Smooth muscle cell (in vitro differentiated cells): Measurements from ENCODE around the gene FREM1. TPM values are rescaled to one million over a fixed set of nuclear protein-coding genes. Genes with fewer than 3 reads are reported as not detected.

Experiments
- DNase-seq: peaks from one replicate; lab custom pipeline; 2025; ENCODE audit not compliant: unreplicated experiment; lab: John Stamatoyannopoulos, UW
- H2AFZ ChIP-seq: fragments of 200-600 bp; sonication (generic); 2 replicates; pipeline ENCODE4 v1.6.0; 2016; ENCODE audit warnings: antibody characterized with exemption, low read depth, mild to moderate bottlenecking
- H3F3A ChIP-seq: fragments of 200-600 bp; sonication (generic); 2 replicates; pipeline ENCODE4 v1.6.0; 2017; ENCODE audit warnings: antibody characterized with exemption, low read depth
- H3K27ac ChIP-seq: fragments of 200-600 bp; sonication (generic); 2 replicates; pipeline ENCODE4 v1.5.1; 2016; ENCODE audit warnings: low read depth, mild to moderate bottlenecking
- H3K27me3 ChIP-seq: fragments of 200-600 bp; sonication (generic); 2 replicates; pipeline ENCODE4 v1.6.1; 2016; ENCODE audit warnings: low read depth, mild to moderate bottlenecking
- H3K36me3 ChIP-seq: fragments of 200-600 bp; sonication (generic); 2 replicates; pipeline ENCODE4 v1.5.1; 2016; ENCODE audit warnings: low read depth
- H3K4me1 ChIP-seq: fragments of 200-600 bp; sonication (generic); 2 replicates; pipeline ENCODE4 v1.5.1; 2016; ENCODE audit warnings: low read depth
- H3K4me2 ChIP-seq: fragments of 200-600 bp; sonication (generic); 2 replicates; pipeline ENCODE4 v1.6.0; 2016; ENCODE audit warnings: mild to moderate bottlenecking
- H3K4me3 ChIP-seq: fragments of 200-600 bp; sonication (generic); 2 replicates; pipeline ENCODE4 v1.5.1; 2016; ENCODE audit warnings: mild to moderate bottlenecking
- H3K79me2 ChIP-seq: fragments of 200-600 bp; sonication (generic); 2 replicates; pipeline ENCODE4 v1.6.0; 2016; ENCODE audit warnings: low read depth, mild to moderate bottlenecking
- H3K9ac ChIP-seq: fragments of 200-600 bp; sonication (generic); 2 replicates; pipeline ENCODE4 v1.6.0; 2016; ENCODE audit warnings: low read depth
- H3K9me3 ChIP-seq: fragments of 200-600 bp; sonication (generic); replicated peaks from 2 replicates; pipeline ENCODE4 v1.5.1; 2016; ENCODE audit warnings: low read depth
- H4K20me1 ChIP-seq: fragments of 200-600 bp; sonication (generic); 2 replicates; pipeline ENCODE4 v1.6.0; 2016; ENCODE audit warnings: low read depth
- WGBS: methylation state at CpG from one replicate; pipeline ENCODE4 v1.1.7; 2016; ENCODE audit warnings: low lambda C conversion rate; 5-methylcytosine and 5-hydroxymethylcytosine counted together
- polyA plus RNA-seq: library from polyadenylated mRNA; unstranded; fragments of >200 nt; fragmentation: Nextera tagmentation; extraction: Ambion mirVana; gene quantifications from 2 replicates; pipeline ENCODE4 v1.2.1, GENCODE V29; 2016
- total RNA-seq: library from RNA; depleted of rRNA; stranded (reverse); fragments of >200 nt; gene quantifications from 2 replicates; pipeline ENCODE4 v1.2.3, GENCODE V29; 2014
- TF ChIP-seq, protein P1 (sequence below): fragments of 200-600 bp; sonication (generic); IDR thresholded peaks from 2 replicates; pipeline ENCODE4 v1.5.1; 2017; ENCODE audit warnings: borderline replicate concordance, mild to moderate bottlenecking, antibody characterized with exemption; ENCODE audit not compliant: insufficient read depth, poor library complexity, severe bottlenecking

FREM1 gene
- total and polyA plus RNA-seq, 2 experiments from 2014 or later = 18.0 TPM

DNA sequence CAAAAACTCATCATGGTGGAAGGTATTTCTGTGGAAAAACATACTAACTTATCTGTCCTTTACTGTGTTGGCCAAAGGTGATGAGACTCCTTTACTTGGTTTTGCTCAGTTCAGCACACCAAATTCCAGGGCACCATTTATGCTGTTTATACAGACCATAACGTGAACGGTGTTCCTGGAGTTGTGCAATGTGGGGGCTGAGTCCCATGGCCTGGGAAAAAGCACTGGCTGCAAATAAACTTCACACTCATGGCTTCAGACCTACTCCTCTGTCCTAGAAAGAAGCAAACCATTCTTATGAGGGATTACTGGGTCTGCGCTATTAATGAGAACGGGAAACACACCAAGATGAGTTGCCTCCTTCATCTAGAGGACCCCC lies 10.4 kb downstream of the FREM1 start:
- 61% methylated on average over 4 of the region's 4 CpGs for WGBS
- no peak overlapping the region for H3K4me3 ChIP-seq
- no peak overlapping the region for H2AFZ ChIP-seq
- H3F3A ChIP-seq = peaks cover 15% of the 10 kb centered on the region
- TF ChIP-seq, protein P1, sequence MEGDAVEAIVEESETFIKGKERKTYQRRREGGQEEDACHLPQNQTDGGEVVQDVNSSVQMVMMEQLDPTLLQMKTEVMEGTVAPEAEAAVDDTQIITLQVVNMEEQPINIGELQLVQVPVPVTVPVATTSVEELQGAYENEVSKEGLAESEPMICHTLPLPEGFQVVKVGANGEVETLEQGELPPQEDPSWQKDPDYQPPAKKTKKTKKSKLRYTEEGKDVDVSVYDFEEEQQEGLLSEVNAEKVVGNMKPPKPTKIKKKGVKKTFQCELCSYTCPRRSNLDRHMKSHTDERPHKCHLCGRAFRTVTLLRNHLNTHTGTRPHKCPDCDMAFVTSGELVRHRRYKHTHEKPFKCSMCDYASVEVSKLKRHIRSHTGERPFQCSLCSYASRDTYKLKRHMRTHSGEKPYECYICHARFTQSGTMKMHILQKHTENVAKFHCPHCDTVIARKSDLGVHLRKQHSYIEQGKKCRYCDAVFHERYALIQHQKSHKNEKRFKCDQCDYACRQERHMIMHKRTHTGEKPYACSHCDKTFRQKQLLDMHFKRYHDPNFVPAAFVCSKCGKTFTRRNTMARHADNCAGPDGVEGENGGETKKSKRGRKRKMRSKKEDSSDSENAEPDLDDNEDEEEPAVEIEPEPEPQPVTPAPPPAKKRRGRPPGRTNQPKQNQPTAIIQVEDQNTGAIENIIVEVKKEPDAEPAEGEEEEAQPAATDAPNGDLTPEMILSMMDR = no peak
- H3K27ac ChIP-seq = no peak overlapping the region
- no peaks in the 10 kb centered on the region for H3K4me1 ChIP-seq
- no peaks in the 10 kb centered on the region for H3K9me3 ChIP-seq
- H3K36me3 ChIP-seq = no peaks in the 10 kb centered on the region
- peaks cover 79% of the 10 kb centered on the region for H3K79me2 ChIP-seq
- peak overlapping the region; percentile 41 for H3K4me2 ChIP-seq
- H4K20me1 ChIP-seq = no peaks in the 10 kb centered on the region
- H3K27me3 ChIP-seq = no peaks in the 10 kb centered on the region
- DNase-seq = no peak
- H3K9ac ChIP-seq = no peak overlapping the region

DNA sequence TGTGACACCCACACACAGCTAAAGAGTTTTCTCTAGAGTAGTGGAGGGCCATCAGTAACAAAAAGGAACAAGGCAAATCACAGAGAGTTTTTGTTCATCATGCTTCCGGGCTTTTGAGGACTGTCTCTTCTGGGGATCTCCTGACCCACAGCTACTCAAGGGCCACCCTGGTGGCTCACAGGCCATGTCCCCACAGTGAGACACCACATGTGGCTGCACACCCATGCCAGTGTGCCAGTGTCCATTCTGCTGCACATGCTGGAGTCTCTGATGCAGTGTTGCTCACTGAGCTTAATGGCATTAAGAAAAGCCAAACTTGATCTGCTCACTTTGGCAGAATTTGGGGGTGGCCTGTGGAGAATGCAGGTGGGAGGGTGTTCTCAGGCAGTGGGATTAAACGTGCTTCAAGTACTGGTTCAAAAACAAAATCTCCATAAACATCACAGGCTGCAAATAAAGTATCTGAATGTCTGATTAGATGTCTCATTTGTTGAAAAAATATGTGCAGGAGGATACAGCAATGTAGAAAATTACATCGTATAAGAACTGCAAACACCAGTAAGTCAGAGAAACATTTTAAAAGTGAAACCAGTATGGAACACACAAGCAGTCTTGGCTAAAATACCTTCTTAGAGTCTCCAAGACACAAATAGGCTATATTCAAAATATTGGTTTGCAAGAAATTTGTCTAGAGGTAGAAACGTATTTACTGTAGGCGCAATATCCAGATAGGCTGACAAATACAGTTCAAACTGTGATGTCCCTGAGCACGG lies 11.0 kb downstream of the FREM1 start:
- Histone ChIP-seq H3K27me3 (no peaks in the 10 kb centered on the region), H3K9ac (no peak overlapping the region), H3K9me3 (no peaks in the 10 kb centered on the region), H3K27ac (no peak overlapping the region), H2AFZ (no peak overlapping the region), H3K4me2 (peak overlapping the region; percentile 41), H3K4me3 (no peak overlapping the region), H3K79me2 (peaks cover 79% of the 10 kb centered on the region), H4K20me1 (no peaks in the 10 kb centered on the region), H3K36me3 (no peaks in the 10 kb centered on the region), H3K4me1 (no peaks in the 10 kb centered on the region), H3F3A (peaks cover 15% of the 10 kb centered on the region)
- DNase-seq = no peak
- whole genome bisulfite sequencing = 89% methylated on average over 6 of the region's 6 CpGs
- TF ChIP-seq, protein P1 = no peak

DNA sequence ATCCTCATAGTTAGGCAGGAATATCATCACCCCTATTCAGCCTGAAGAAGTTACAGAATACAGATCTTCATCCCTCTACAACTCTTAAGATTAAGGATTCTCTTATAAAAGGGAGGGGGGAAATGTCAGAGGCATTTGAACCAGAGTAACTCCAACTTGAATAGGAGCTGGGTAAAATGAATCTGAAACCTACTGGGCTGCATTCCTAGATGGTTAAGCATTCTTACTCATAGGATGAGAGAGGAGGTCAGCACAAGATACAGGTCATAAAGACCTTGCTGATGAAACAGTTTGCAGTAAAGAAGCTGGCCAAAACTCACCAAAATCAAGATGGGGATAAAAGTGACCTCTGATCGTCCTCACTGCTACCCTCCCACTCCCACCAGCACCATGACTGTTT lies 14.4 kb downstream of the FREM1 start:
- H3K27ac ChIP-seq = peak overlapping the region; percentile 49
- no peaks in the 10 kb centered on the region for H3K9me3 ChIP-seq
- WGBS = 73% methylated on average over 1 of the region's 1 CpG
- TF ChIP-seq, protein P1 = no peak
- no peak overlapping the region for H2AFZ ChIP-seq
- H3K4me3 ChIP-seq = no peak overlapping the region
- no peaks in the 10 kb centered on the region for H3K27me3 ChIP-seq
- no peaks in the 10 kb centered on the region for H3K4me1 ChIP-seq
- no peaks in the 10 kb centered on the region for H3K36me3 ChIP-seq
- H4K20me1 ChIP-seq = no peaks in the 10 kb centered on the region
- H3K9ac ChIP-seq = no peak overlapping the region
- DNase-seq = no peak
- peaks cover 84% of the 10 kb centered on the region for H3K79me2 ChIP-seq
- H3K4me2 ChIP-seq = no peak overlapping the region
- no peaks in the 10 kb centered on the region for H3F3A ChIP-seq

DNA sequence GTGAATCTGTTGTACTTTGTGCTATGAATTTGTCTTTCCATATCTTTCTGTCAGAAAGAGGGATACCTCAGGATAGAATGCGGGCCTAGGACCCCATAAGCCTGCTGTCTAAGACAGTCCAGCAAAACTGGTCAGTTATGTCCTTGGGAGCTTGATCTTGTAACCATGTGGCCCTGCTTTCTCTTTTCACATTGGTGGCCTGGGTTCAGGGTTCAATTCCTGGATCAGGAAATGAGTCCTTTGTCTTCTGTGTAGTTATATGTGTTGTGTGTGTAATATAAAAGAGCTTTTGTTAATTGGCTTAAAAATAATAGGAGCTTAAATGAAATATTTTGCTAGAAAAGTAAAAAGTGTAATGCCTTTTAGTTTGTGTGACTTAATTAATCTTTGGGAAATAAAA lies 16.9 kb downstream of the FREM1 start:
- no peak overlapping the region for H3K4me3 ChIP-seq
- H3K79me2 ChIP-seq = peaks cover 86% of the 10 kb centered on the region
- H3K9me3 ChIP-seq = no peaks in the 10 kb centered on the region
- no peak overlapping the region for H3K9ac ChIP-seq
- H3K4me1 ChIP-seq = no peaks in the 10 kb centered on the region
- no peak overlapping the region for H3K4me2 ChIP-seq
- H3F3A ChIP-seq = no peaks in the 10 kb centered on the region
- H3K36me3 ChIP-seq = no peaks in the 10 kb centered on the region
- H4K20me1 ChIP-seq = no peaks in the 10 kb centered on the region
- WGBS = 91% methylated on average over 1 of the region's 1 CpG
- no peak overlapping the region for H3K27ac ChIP-seq
- H2AFZ ChIP-seq = no peak overlapping the region
- DNase-seq = no peak
- H3K27me3 ChIP-seq = no peaks in the 10 kb centered on the region
- TF ChIP-seq, protein P1 = no peak
